ENCODE measurements around the gene PDE4D. TPM values are rescaled to one million over a fixed set of nuclear protein-coding genes. Genes with fewer than 3 reads are reported as not detected.

Gene PDE4D
- total RNA-seq, 2 experiments from 2014 or later, result 0.50 to 0.51 TPM

DNA sequence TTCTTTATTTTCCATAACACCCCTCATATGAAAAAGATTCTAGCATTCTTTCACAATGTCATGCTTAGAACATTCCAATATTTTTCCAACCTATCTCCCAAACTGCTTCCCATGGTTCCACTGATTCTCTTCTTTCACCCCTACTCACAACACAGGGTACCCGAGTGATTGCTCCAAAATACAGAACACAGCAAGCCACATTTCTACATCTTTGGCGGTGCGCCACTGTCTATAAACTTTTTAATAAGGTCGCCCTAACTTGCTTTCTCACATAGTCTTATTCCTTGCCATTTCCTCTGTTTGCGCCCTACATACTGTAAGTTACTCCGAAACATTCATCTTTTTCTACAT, 793.6 kb downstream of the PDE4D start:
- Histone ChIP-seq H3K4me3 (ENCODE audit: low read depth, low read length, poor library complexity, severe bottlenecking) (no peak overlapping the region), H4K20me1 (ENCODE audit: insufficient read depth, low read length) (no peaks in the 10 kb centered on the region), H3K4me2 (ENCODE audit: low read length) (no peak overlapping the region), H3K27ac (ENCODE audit: low read depth, low read length, poor library complexity, severe bottlenecking) (no peak overlapping the region), H3K79me2 (ENCODE audit: insufficient read depth, low read depth, low read length) (no peaks in the 10 kb centered on the region), H3K36me3 (ENCODE audit: insufficient read depth, low read length) (no peaks in the 10 kb centered on the region), H2AFZ (ENCODE audit: low read length) (no peak overlapping the region), H3K4me1 (ENCODE audit: insufficient read depth, low read length, poor library complexity, severe bottlenecking) (no peaks in the 10 kb centered on the region), H3K9me3 (ENCODE audit: low read length) (no peaks in the 10 kb centered on the region), H3K9me2 (ENCODE audit: insufficient read depth, low read length) (no peaks in the 10 kb centered on the region)
- no peak for DNase-seq (ENCODE audit: low spot score)
- POLR2A ChIA-PET, result no interaction called here
- BruUV-seq (replicated peaks), result no TSS peak
- CTCF ChIA-PET (ENCODE audit: unreplicated experiment), result no interaction called here
- no peak for TF ChIP-seq EZH2phosphoT487 (IDR thresholded peaks at IDR 0.05; ENCODE audit: borderline replicate concordance, low read depth, low read length)
- TF ChIP-seq, protein P1, sequence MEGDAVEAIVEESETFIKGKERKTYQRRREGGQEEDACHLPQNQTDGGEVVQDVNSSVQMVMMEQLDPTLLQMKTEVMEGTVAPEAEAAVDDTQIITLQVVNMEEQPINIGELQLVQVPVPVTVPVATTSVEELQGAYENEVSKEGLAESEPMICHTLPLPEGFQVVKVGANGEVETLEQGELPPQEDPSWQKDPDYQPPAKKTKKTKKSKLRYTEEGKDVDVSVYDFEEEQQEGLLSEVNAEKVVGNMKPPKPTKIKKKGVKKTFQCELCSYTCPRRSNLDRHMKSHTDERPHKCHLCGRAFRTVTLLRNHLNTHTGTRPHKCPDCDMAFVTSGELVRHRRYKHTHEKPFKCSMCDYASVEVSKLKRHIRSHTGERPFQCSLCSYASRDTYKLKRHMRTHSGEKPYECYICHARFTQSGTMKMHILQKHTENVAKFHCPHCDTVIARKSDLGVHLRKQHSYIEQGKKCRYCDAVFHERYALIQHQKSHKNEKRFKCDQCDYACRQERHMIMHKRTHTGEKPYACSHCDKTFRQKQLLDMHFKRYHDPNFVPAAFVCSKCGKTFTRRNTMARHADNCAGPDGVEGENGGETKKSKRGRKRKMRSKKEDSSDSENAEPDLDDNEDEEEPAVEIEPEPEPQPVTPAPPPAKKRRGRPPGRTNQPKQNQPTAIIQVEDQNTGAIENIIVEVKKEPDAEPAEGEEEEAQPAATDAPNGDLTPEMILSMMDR (conservative IDR thresholded peaks at IDR 0.05; ENCODE audit: low read length), result no peak
- intact Hi-C loops (cut with micrococcal nuclease; ENCODE audit: unreplicated experiment), result no loop called here

DNA sequence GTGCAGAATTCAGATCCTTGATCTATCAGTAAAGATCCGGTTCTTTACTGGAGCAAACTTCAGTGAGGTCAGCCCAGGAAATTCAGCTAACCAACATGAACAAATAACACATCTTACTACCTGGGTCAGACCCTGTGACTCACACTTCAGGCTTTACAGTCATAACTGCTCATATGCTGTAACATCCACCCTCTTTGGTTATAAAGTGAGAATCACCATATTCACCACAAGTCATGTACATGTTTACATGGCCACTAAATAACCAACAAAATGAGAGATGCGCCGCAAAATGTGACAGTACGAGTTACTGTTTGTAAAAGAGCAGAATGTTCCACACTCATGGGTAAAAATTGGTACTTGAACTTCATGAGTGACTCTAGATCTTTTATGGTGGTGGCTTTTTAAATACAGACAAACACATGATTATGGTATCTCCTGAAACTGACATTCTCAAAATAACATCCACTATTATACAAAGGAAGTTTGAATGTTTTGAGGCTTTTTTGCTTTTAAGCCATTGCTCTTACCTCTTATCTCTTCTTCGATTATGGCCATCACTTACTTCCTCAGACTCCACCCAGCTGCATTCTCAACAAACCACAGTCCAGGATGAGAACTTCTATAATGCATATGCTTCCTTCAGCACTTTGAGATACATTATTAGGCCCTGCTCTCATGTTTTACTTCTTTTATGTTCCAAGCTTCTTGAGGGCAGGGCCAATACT, 794.1 kb downstream of the PDE4D start:
- Histone ChIP-seq H3K27ac (ENCODE audit: low read depth, low read length, poor library complexity, severe bottlenecking) (no peak overlapping the region), H3K9me3 (ENCODE audit: low read length) (no peaks in the 10 kb centered on the region), H4K20me1 (ENCODE audit: insufficient read depth, low read length) (no peaks in the 10 kb centered on the region), H3K4me2 (ENCODE audit: low read length) (no peak overlapping the region), H3K36me3 (ENCODE audit: insufficient read depth, low read length) (no peaks in the 10 kb centered on the region), H3K4me1 (ENCODE audit: insufficient read depth, low read length, poor library complexity, severe bottlenecking) (no peaks in the 10 kb centered on the region), H3K4me3 (ENCODE audit: low read depth, low read length, poor library complexity, severe bottlenecking) (no peak overlapping the region), H3K9me2 (ENCODE audit: insufficient read depth, low read length) (no peaks in the 10 kb centered on the region), H3K79me2 (ENCODE audit: insufficient read depth, low read depth, low read length) (no peaks in the 10 kb centered on the region), H2AFZ (ENCODE audit: low read length) (no peak overlapping the region)
- DNase-seq (ENCODE audit: low spot score), result no peak
- POLR2A ChIA-PET, result no interaction called here
- intact Hi-C loops (cut with micrococcal nuclease; ENCODE audit: unreplicated experiment), result no loop called here
- no TSS peak for BruUV-seq (replicated peaks)
- TF ChIP-seq, protein P1 (conservative IDR thresholded peaks at IDR 0.05; ENCODE audit: low read length), result no peak
- no peak for TF ChIP-seq EZH2phosphoT487 (IDR thresholded peaks at IDR 0.05; ENCODE audit: borderline replicate concordance, low read depth, low read length)
- CTCF ChIA-PET (ENCODE audit: unreplicated experiment), result no interaction called here

GRCh38 chr5:59098743-59099142, 794.8 kb downstream of the PDE4D start:
- Histone ChIP-seq H3K79me2 (ENCODE audit: insufficient read depth, low read depth, low read length) (no peaks in the 10 kb centered on the region), H3K27ac (ENCODE audit: low read depth, low read length, poor library complexity, severe bottlenecking) (no peak overlapping the region), H3K36me3 (ENCODE audit: insufficient read depth, low read length) (no peaks in the 10 kb centered on the region), H2AFZ (ENCODE audit: low read length) (no peak overlapping the region), H3K9me3 (ENCODE audit: low read length) (no peaks in the 10 kb centered on the region), H3K4me2 (ENCODE audit: low read length) (no peak overlapping the region), H3K9me2 (ENCODE audit: insufficient read depth, low read length) (no peaks in the 10 kb centered on the region), H3K4me1 (ENCODE audit: insufficient read depth, low read length, poor library complexity, severe bottlenecking) (no peaks in the 10 kb centered on the region), H4K20me1 (ENCODE audit: insufficient read depth, low read length) (no peaks in the 10 kb centered on the region), H3K4me3 (ENCODE audit: low read depth, low read length, poor library complexity, severe bottlenecking) (no peak overlapping the region)
- TF ChIP-seq EZH2phosphoT487 (IDR thresholded peaks at IDR 0.05; ENCODE audit: borderline replicate concordance, low read depth, low read length), result no peak
- TF ChIP-seq, protein P1 (conservative IDR thresholded peaks at IDR 0.05; ENCODE audit: low read length), result no peak
- no peak for DNase-seq (ENCODE audit: low spot score)
- ChIA-PET POLR2A (interaction anchor here (0.7 kb wide), 2 partner anchors 30 to 147 kb away, joined by 3 to 7 read pairs; no protein-coding TSS in a partner anchor), CTCF (ENCODE audit: unreplicated experiment) (no interaction called here)
- intact Hi-C loops (cut with micrococcal nuclease; ENCODE audit: unreplicated experiment), result no loop called here
- BruUV-seq (replicated peaks), result no TSS peak
